OCI-LY7 (cell line): ENCODE data around the gene USE1. TPM values are rescaled to one million over a fixed set of nuclear protein-coding genes. Genes with fewer than 3 reads are reported as not detected.

ENCODE experiments used
- BruUV-seq: library from RNA; stranded (reverse); fragments of 400-500 nt; replicated peaks from 2 replicates; lab custom pipeline; 2021; lab: Mats Ljungman, UMichigan
- CTCF ChIA-PET: fragments of 300-600 bp; sonication (Branson Sonifier 250); formaldehyde crosslinking; loops from one replicate; lab custom pipeline; 2022; ENCODE audit warnings: antibody characterized with exemption; ENCODE audit not compliant: unreplicated experiment; lab: Charles Lee
- POLR2A ChIA-PET: fragments of 300-600 bp; sonication (Branson Sonifier 250); formaldehyde crosslinking; loops from one replicate; lab custom pipeline; 2022; ENCODE audit warnings: antibody characterized with exemption; lab: Charles Lee
- DNase-seq: peaks from one replicate; pipeline ENCODE4 v3.0.0-alpha.2; 2015; ENCODE audit warnings: low spot score
- H2AFZ ChIP-seq: fragments of 200-600 bp; sonication (generic), shearing (Covaris generic); 2 replicates; pipeline ENCODE4 v1.6.1; 2014; ENCODE audit warnings: mild to moderate bottlenecking, antibody characterized with exemption, low read length, moderate library complexity
- H3K27ac ChIP-seq: fragments of 200-600 bp; sonication (generic); 2 replicates; pipeline ENCODE4 v1.5.1; 2014; ENCODE audit warnings: mixed run types, low read depth, mild to moderate bottlenecking, moderate library complexity, low read length, inconsistent platforms; ENCODE audit not compliant: poor library complexity, severe bottlenecking
- H3K36me3 ChIP-seq: fragments of 200-600 bp; sonication (generic); 2 replicates; pipeline ENCODE4 v1.6.1; 2014; ENCODE audit warnings: mild to moderate bottlenecking, antibody characterized with exemption, low read length, moderate library complexity, mixed read lengths; ENCODE audit not compliant: insufficient read depth
- H3K4me1 ChIP-seq: fragments of 200-600 bp; sonication (generic); 2 replicates; pipeline ENCODE4 v1.5.1; 2014; ENCODE audit warnings: mild to moderate bottlenecking, low read length; ENCODE audit not compliant: insufficient read depth, poor library complexity, severe bottlenecking
- H3K4me2 ChIP-seq: fragments of 200-600 bp; sonication (generic); 2 replicates; pipeline ENCODE4 v1.6.1; 2014; ENCODE audit warnings: mild to moderate bottlenecking, low read length
- H3K4me3 ChIP-seq: fragments of 200-600 bp; sonication (generic); 2 replicates; pipeline ENCODE4 v1.5.1; 2014; ENCODE audit warnings: mild to moderate bottlenecking, low read depth, low read length; ENCODE audit not compliant: poor library complexity, severe bottlenecking
- H3K79me2 ChIP-seq: fragments of 200-600 bp; sonication (generic); 2 replicates; pipeline ENCODE4 v1.6.1; 2016; ENCODE audit warnings: low read depth, mild to moderate bottlenecking, low read length, moderate library complexity, mixed read lengths; ENCODE audit not compliant: insufficient read depth
- H3K9me2 ChIP-seq: fragments of 200-600 bp; sonication (generic); 2 replicates; pipeline ENCODE4 v1.6.1; 2016; ENCODE audit warnings: mild to moderate bottlenecking, low read length, mixed read lengths; ENCODE audit not compliant: insufficient read depth
- H3K9me3 ChIP-seq: fragments of 200-600 bp; sonication (generic); 2 replicates; pipeline ENCODE4 v1.6.1; 2014; ENCODE audit warnings: mild to moderate bottlenecking, mixed run types, low read length, mixed read lengths
- H4K20me1 ChIP-seq: fragments of 200-600 bp; sonication (generic); 2 replicates; pipeline ENCODE4 v1.6.1; 2014; ENCODE audit warnings: mild to moderate bottlenecking, antibody characterized with exemption, low read length, moderate library complexity, mixed read lengths; ENCODE audit not compliant: insufficient read depth
- EZH2phosphoT487 ChIP-seq: fragments of 200-600 bp; sonication (generic); IDR thresholded peaks from 2 replicates; pipeline ENCODE4 v1.6.1; 2018; ENCODE audit warnings: low read depth, borderline replicate concordance, mild to moderate bottlenecking, mixed run types, antibody characterized with exemption, low read length, moderate library complexity, mixed read lengths
- intact Hi-C: fragments of 100-400 bp; cut with micrococcal nuclease; formaldehyde crosslinking; loops from one replicate; pipeline ENCODE4 v1.10.0; 2022; ENCODE audit not compliant: unreplicated experiment
- total RNA-seq, 2 experiments: library from RNA; depleted of rRNA in 1 of 2; stranded (reverse); fragments of >200 nt in 1 of 2; shearing (Covaris generic) in 1 of 2; gene quantifications; 2 replicates each; pipeline ENCODE4 v1.2.3, GENCODE V29; 2014 to 2022
- TF ChIP-seq, protein P1 (sequence below): fragments of 200-600 bp; sonication (generic); conservative IDR thresholded peaks from 2 replicates; pipeline ENCODE4 v1.5.1; 2014; ENCODE audit warnings: mild to moderate bottlenecking, antibody characterized with exemption, low read length, moderate library complexity, mixed read lengths

USE1 gene
- total RNA-seq, 2 experiments from 2014 or later: 28.6 to 31.2 TPM

- ChIA-PET POLR2A (interaction anchor here (0.5 to 1.5 kb wide), 4 partner anchors 32 to 753 kb away, joined by 3 to 5 read pairs (median 4); partner anchors contain the start of gene BABAM1), CTCF (interaction anchor here (0.6 kb wide), 1 partner anchor 9 kb away, joined by 10 read pairs; the partner anchor contains the start of gene OCEL1)
- H3K36me3 ChIP-seq: peaks cover 42% of the 10 kb centered on the region; the same call in 1 of the 2 replicates
- H3K9me3 ChIP-seq: no peaks in the 10 kb centered on the region
- TF ChIP-seq, protein P1, sequence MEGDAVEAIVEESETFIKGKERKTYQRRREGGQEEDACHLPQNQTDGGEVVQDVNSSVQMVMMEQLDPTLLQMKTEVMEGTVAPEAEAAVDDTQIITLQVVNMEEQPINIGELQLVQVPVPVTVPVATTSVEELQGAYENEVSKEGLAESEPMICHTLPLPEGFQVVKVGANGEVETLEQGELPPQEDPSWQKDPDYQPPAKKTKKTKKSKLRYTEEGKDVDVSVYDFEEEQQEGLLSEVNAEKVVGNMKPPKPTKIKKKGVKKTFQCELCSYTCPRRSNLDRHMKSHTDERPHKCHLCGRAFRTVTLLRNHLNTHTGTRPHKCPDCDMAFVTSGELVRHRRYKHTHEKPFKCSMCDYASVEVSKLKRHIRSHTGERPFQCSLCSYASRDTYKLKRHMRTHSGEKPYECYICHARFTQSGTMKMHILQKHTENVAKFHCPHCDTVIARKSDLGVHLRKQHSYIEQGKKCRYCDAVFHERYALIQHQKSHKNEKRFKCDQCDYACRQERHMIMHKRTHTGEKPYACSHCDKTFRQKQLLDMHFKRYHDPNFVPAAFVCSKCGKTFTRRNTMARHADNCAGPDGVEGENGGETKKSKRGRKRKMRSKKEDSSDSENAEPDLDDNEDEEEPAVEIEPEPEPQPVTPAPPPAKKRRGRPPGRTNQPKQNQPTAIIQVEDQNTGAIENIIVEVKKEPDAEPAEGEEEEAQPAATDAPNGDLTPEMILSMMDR: peak; percentile 73
- TF ChIP-seq EZH2phosphoT487: no peak
- peak overlapping the region; percentile 58 for H3K27ac ChIP-seq
- peaks cover 12% of the 10 kb centered on the region; the same call in 1 of the 2 replicates for H3K79me2 ChIP-seq
- intact Hi-C loops: no loop called here
- H3K9me2 ChIP-seq: no peaks in the 10 kb centered on the region
- BruUV-seq: no TSS peak
- H3K4me2 ChIP-seq: peak overlapping the region; percentile 87
- peak; percentile 82 for DNase-seq
- peak overlapping the region; percentile 18; the same call in 1 of the 2 replicates for H2AFZ ChIP-seq
- peak overlapping the region; percentile 69 for H3K4me3 ChIP-seq
- no peaks in the 10 kb centered on the region for H4K20me1 ChIP-seq
- peaks cover 25% of the 10 kb centered on the region for H3K4me1 ChIP-seq
These were observed 20.3 kb downstream of the USE1 start for GRCh38 chr19:17235300-17235970.

GRCh38 chr19:17235971-17236777 lies 21.0 kb downstream of the USE1 start:
- no TSS peak for BruUV-seq
- H2AFZ ChIP-seq: peak overlapping the region; percentile 18; the same call in 1 of the 2 replicates
- peaks cover 35% of the 10 kb centered on the region; the same call in 1 of the 2 replicates for H3K36me3 ChIP-seq
- no peaks in the 10 kb centered on the region for H3K9me3 ChIP-seq
- peaks cover 12% of the 10 kb centered on the region; the same call in 1 of the 2 replicates for H3K79me2 ChIP-seq
- ChIA-PET CTCF (no interaction called here), POLR2A (interaction anchor here (0.5 to 1.5 kb wide), 3 partner anchors 12 to 75 kb away, joined by 3 read pairs; partner anchors contain the start of gene BABAM1)
- no peaks in the 10 kb centered on the region for H3K9me2 ChIP-seq
- intact Hi-C loops: no loop called here
- peak overlapping the region; percentile 69 for H3K4me3 ChIP-seq
- TF ChIP-seq EZH2phosphoT487: no peak
- TF ChIP-seq, protein P1: no peak
- DNase-seq: peak; percentile 44
- H4K20me1 ChIP-seq: no peaks in the 10 kb centered on the region
- H3K4me2 ChIP-seq: peak overlapping the region; percentile 87
- peaks cover 25% of the 10 kb centered on the region for H3K4me1 ChIP-seq
- H3K27ac ChIP-seq: peak overlapping the region; percentile 58
